Measurements from ENCODE around the gene UBTD1. TPM values are rescaled to one million over a fixed set of nuclear protein-coding genes. Genes with fewer than 3 reads are reported as not detected.

The UBTD1 gene
- 1 to 10 TPM in 1 of 2 experiments, under 1 TPM in 1; 0.99 to 1.3 TPM for total RNA-seq

DNA sequence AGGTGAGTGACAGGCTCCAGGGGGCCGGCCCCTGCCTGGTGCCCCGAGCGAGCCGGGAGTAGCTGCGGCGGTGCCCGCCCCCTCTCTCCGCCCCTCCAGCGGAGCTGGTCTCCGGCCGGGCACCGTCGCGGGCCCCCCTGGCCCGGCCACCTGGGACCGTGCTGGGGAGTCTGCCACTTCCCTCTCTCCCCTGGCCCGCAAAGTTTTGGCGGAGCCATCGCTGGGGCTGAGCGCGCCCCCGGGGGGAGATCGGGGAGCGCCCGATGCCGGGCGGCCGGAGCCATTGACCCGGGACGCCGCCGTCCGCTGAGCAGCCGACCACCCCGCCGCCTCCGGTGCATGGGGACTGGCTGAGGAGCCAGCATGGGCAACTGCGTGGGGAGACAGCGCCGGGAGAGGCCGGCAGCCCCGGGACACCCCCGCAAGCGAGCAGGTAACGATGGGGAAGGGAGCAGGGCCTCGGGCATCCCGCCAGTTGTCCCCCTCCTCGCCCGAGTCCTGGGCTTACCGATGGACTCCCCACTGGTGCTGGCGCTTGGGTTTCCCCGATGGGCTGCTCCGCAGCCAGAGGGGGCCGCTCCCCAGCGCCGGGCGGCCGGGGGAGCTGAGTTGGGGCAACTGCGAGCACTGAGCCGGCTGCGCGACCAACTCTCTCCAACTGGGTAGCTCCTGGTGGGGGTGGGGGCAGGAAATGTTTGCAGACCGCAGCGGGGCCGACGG is at the start of gene UBTD1:
Gene UBTD1, plus strand, starts transcription at position 84 of the 720 bp plus-strand sequence. Its CDS starts 280 bp downstream, at position 364.
- Mint-ChIP-seq H3K27ac (peak within 1 kb of the TSS; percentile 98), H3K36me3 (peaks cover 6% of the 10 kb centered on the region), H3K9me3 (no peaks in the 10 kb centered on the region), H3K4me3 (peak within 1 kb of the TSS; percentile 90), H3K27me3 (peaks cover 26% of the 10 kb centered on the region), H3K4me1 (peaks cover 36% of the 10 kb centered on the region)
- peak; percentile 34 for DNase-seq

GRCh38 chr10:97450828-97451227 is 47.9 kb upstream of the UBTD1 start:
- Mint-ChIP-seq H3K9me3 (no peaks in the 10 kb centered on the region), H3K4me3 (no peak overlapping the region), H3K4me1 (peaks cover 51% of the 10 kb centered on the region), H3K36me3 (peaks cover 24% of the 10 kb centered on the region), H3K27me3 (no peaks in the 10 kb centered on the region), H3K27ac (no peak overlapping the region)
- DNase-seq, result no peak

DNA sequence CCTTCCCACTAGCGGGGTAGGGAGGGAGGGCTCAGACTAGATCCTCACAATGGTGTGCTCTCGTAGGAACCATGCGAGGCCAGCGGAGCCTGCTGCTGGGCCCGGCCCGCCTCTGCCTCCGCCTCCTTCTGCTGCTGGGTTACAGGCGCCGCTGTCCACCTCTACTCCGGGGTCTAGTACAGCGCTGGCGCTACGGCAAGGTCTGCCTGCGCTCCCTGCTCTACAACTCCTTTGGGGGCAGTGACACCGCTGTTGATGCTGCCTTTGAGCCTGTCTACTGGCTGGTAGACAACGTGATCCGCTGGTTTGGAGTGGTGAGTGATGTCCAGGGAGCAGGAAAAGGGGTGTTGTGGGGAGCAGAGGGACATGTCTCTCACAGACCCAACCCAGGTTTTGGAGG is 47.1 kb upstream of the UBTD1 start:
- no peaks in the 10 kb centered on the region for H3K9me3 Mint-ChIP-seq
- no peak for DNase-seq
- peaks cover 57% of the 10 kb centered on the region for H3K4me1 Mint-ChIP-seq
- no peak overlapping the region for H3K4me3 Mint-ChIP-seq
- H3K27me3 Mint-ChIP-seq, result no peaks in the 10 kb centered on the region
- H3K27ac Mint-ChIP-seq, result no peak overlapping the region
- peaks cover 25% of the 10 kb centered on the region for H3K36me3 Mint-ChIP-seq

- H3K4me1 Mint-ChIP-seq, result peaks cover 53% of the 10 kb centered on the region
Observed at GRCh38 chr10:97452352-97452751, 46.4 kb upstream of the UBTD1 start.

GRCh38 chr10:97454330-97455036 is 44.2 kb upstream of the UBTD1 start:
- H3K4me3 Mint-ChIP-seq, result peak overlapping the region; percentile 0
- peak overlapping the region; percentile 89 for H3K27ac Mint-ChIP-seq
- peaks cover 37% of the 10 kb centered on the region for H3K36me3 Mint-ChIP-seq
- no peak for DNase-seq
- H3K4me1 Mint-ChIP-seq, result peaks cover 39% of the 10 kb centered on the region
- no peaks in the 10 kb centered on the region for H3K27me3 Mint-ChIP-seq
- no peaks in the 10 kb centered on the region for H3K9me3 Mint-ChIP-seq

More at GRCh38 chr10:97452352-97452751, 46.4 kb upstream of the UBTD1 start:
- DNase-seq, result no peak
- no peak overlapping the region for H3K4me3 Mint-ChIP-seq
- H3K36me3 Mint-ChIP-seq, result peaks cover 29% of the 10 kb centered on the region
- no peak overlapping the region for H3K27ac Mint-ChIP-seq
- H3K27me3 Mint-ChIP-seq, result no peaks in the 10 kb centered on the region
- no peaks in the 10 kb centered on the region for H3K9me3 Mint-ChIP-seq

DNA sequence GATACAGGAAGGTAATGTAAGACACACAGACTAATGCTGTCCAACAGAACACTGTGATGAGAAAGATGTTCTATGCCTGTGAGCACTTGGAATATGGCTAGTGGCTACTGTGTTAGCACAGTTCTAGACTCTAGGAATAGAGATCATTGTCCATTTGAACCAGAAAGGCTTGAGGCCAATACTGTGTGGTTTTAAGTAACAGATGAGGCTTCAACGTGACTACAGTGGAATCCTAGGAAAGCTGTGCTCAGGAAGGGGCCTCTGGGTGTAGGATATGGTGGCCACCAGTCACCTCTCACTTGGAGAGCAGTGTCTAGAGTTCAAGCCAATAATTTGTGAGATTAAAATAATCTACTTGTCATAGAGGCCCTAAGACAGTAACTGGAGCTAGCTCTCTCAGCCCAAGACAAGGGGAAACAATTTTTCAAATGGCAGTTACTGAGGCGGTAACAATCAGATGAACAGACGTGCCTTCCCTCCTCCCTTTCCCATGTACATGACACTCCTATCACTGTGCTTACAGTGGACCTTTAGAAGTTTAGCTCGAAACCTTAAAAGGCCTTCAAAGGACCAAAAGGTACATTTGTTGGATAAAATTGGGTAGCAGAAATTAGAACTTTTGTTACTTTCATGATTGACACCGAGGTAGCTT is 42.6 kb upstream of the UBTD1 start:
- Mint-ChIP-seq H3K27ac (peak overlapping the region; percentile 89), H3K4me3 (no peak overlapping the region), H3K36me3 (peaks cover 40% of the 10 kb centered on the region), H3K9me3 (no peaks in the 10 kb centered on the region), H3K4me1 (peaks cover 37% of the 10 kb centered on the region), H3K27me3 (no peaks in the 10 kb centered on the region)
- no peak for DNase-seq

DNA sequence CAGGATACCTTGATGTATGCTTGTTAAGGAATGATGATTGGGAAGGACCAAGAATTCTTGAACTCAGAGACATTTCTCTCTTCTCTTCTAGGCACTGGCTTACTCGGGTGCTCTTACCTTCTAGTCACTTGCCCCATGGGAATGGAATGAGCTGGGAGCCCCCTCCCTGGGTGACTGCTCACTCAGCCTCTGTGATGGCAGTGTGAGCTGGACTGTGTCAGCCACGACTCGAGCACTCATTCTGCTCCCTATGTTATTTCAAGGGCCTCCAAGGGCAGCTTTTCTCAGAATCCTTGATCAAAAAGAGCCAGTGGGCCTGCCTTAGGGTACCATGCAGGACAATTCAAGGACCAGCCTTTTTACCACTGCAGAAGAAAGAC is 42.0 kb upstream of the UBTD1 start:
- peaks cover 40% of the 10 kb centered on the region for H3K36me3 Mint-ChIP-seq
- H3K4me1 Mint-ChIP-seq, result peaks cover 37% of the 10 kb centered on the region
- no peak overlapping the region for H3K4me3 Mint-ChIP-seq
- H3K27me3 Mint-ChIP-seq, result no peaks in the 10 kb centered on the region
- no peak for DNase-seq
- H3K27ac Mint-ChIP-seq, result peak overlapping the region; percentile 89
- H3K9me3 Mint-ChIP-seq, result no peaks in the 10 kb centered on the region

- H3K4me3 Mint-ChIP-seq, result no peak overlapping the region
- H3K27me3 Mint-ChIP-seq, result no peaks in the 10 kb centered on the region
- H3K36me3 Mint-ChIP-seq, result peaks cover 44% of the 10 kb centered on the region
- H3K27ac Mint-ChIP-seq, result peak overlapping the region; percentile 6
- DNase-seq, result no peak
- H3K4me1 Mint-ChIP-seq, result peaks cover 25% of the 10 kb centered on the region
- H3K9me3 Mint-ChIP-seq, result no peaks in the 10 kb centered on the region
Observed at GRCh38 chr10:97459111-97459510, 39.6 kb upstream of the UBTD1 start.

DNA sequence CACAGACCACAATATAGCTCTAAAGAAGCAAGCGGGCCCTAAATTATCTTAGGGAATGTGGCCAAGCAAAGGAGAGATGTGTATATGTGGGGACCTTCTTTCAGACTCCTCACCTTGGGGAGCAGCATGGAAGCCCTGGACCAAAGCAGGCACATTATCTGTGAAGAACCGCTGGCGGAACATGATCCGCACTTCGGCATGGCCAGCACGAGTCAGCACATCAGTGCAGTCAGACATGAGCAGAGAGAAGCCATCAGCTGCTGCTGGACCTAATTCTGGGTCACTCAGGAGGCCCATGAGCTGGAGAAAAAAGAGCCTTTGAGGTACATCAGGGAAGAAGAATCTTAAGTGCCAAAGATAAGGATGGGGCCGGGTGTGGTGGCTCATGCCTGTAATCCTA is 38.8 kb upstream of the UBTD1 start:
- peak overlapping the region; percentile 18 for H3K27ac Mint-ChIP-seq

DNA sequence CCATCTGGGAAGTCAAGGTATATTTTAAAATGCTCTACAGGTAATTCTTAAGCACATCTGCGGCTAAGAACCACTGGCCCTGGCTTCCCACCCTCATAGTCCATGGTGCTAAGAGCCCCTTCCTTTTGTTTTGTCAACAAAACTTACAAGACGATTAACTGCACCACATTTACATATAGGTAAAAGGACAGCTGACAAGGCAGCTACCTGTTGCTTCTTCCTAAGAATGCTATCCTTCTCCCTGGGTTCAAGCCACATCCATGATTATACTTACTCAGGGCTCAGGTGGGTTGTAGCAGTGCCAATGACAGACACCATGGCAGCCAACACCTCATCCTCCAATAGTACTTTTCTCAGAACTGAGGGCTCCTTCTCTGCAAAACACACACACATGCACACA is 36.4 kb upstream of the UBTD1 start:
- no peaks in the 10 kb centered on the region for H3K27me3 Mint-ChIP-seq
- H3K4me3 Mint-ChIP-seq, result no peak overlapping the region
- H3K27ac Mint-ChIP-seq, result no peak overlapping the region
- DNase-seq, result no peak
- H3K4me1 Mint-ChIP-seq, result no peaks in the 10 kb centered on the region
- no peaks in the 10 kb centered on the region for H3K9me3 Mint-ChIP-seq
- peaks cover 30% of the 10 kb centered on the region for H3K36me3 Mint-ChIP-seq

More for the DNA sequence above, 38.8 kb upstream of the UBTD1 start:
- Mint-ChIP-seq H3K36me3 (peaks cover 42% of the 10 kb centered on the region), H3K9me3 (no peaks in the 10 kb centered on the region), H3K27me3 (no peaks in the 10 kb centered on the region), H3K4me3 (no peak overlapping the region), H3K4me1 (peaks cover 16% of the 10 kb centered on the region)
- no peak for DNase-seq

- Mint-ChIP-seq H3K27ac (peak overlapping the region; percentile 12), H3K27me3 (no peaks in the 10 kb centered on the region), H3K36me3 (peaks cover 21% of the 10 kb centered on the region), H3K4me3 (no peak overlapping the region), H3K4me1 (no peaks in the 10 kb centered on the region), H3K9me3 (no peaks in the 10 kb centered on the region)
- peak; percentile 12 for DNase-seq
Observed at GRCh38 chr10:97463363-97464132, 35.2 kb upstream of the UBTD1 start.

- Mint-ChIP-seq H3K27ac (no peak overlapping the region), H3K36me3 (peaks cover 15% of the 10 kb centered on the region), H3K27me3 (no peaks in the 10 kb centered on the region), H3K4me1 (no peaks in the 10 kb centered on the region), H3K4me3 (no peak overlapping the region), H3K9me3 (no peaks in the 10 kb centered on the region)
- DNase-seq, result no peak
Observed at GRCh38 chr10:97464226-97464625, 34.5 kb upstream of the UBTD1 start.

GRCh38 chr10:97465982-97466381 is 32.7 kb upstream of the UBTD1 start:
- no peak overlapping the region for H3K4me3 Mint-ChIP-seq
- DNase-seq, result no peak
- no peak overlapping the region for H3K27ac Mint-ChIP-seq
- no peaks in the 10 kb centered on the region for H3K9me3 Mint-ChIP-seq
- no peaks in the 10 kb centered on the region for H3K27me3 Mint-ChIP-seq
- peaks cover 1% of the 10 kb centered on the region for H3K4me1 Mint-ChIP-seq
- H3K36me3 Mint-ChIP-seq, result peaks cover 12% of the 10 kb centered on the region

GRCh38 chr10:97466755-97467154 is 32.0 kb upstream of the UBTD1 start:
- no peaks in the 10 kb centered on the region for H3K9me3 Mint-ChIP-seq
- no peak overlapping the region for H3K4me3 Mint-ChIP-seq
- DNase-seq, result no peak
- no peaks in the 10 kb centered on the region for H3K27me3 Mint-ChIP-seq
- peaks cover 1% of the 10 kb centered on the region for H3K4me1 Mint-ChIP-seq
- peaks cover 13% of the 10 kb centered on the region for H3K36me3 Mint-ChIP-seq
- H3K27ac Mint-ChIP-seq, result no peak overlapping the region

DNA sequence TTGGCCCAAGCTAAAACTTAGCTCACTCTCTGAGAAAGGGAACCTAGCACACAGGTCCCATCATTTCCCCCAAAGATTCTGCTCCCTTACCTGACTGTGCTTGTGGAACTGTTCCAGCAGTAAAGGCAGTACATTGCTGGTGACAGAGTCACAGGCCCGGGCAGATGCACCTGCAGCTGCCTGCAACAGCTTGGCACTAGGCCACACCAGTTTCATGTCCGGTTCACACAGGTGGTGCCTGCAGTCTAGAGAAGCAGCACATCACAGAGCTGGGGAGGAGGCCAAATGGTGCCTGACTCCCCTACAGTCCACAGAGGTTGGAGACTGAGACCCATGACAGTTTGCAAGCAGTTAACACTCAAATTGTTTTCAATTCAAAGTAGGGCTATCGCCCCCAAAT is 30.6 kb upstream of the UBTD1 start:
- Mint-ChIP-seq H3K4me3 (no peak overlapping the region), H3K9me3 (no peaks in the 10 kb centered on the region), H3K4me1 (peaks cover 1% of the 10 kb centered on the region), H3K27ac (no peak overlapping the region), H3K36me3 (peaks cover 13% of the 10 kb centered on the region), H3K27me3 (no peaks in the 10 kb centered on the region)
- no peak for DNase-seq

Measured in activated naive CD8-positive, alpha-beta T cell treated with anti-CD3 and anti-CD28 coated beads for 36 hours (primary cell).